ENCODE data around the gene RNLS.

RNLS gene

GRCh38 chr10:88423732-88424131 lies 159.4 kb downstream of the RNLS start:
- DNase-seq, result no peak

- DNase-seq, result no peak
Observed at GRCh38 chr10:88421590-88421989, 161.5 kb downstream of the RNLS start.

GRCh38 chr10:88418871-88419270 lies 164.2 kb downstream of the RNLS start:
- DNase-seq, result no peak

GRCh38 chr10:88417387-88418030 lies 165.6 kb downstream of the RNLS start:
- no peak for DNase-seq

GRCh38 chr10:88416801-88417200 lies 166.3 kb downstream of the RNLS start:
- no peak for DNase-seq

- no peak for DNase-seq
Observed at GRCh38 chr10:88415533-88416130, 167.5 kb downstream of the RNLS start.

GRCh38 chr10:88413412-88413811 lies 169.7 kb downstream of the RNLS start:
- DNase-seq, result no peak

GRCh38 chr10:88411772-88412349 lies 171.3 kb downstream of the RNLS start:
- DNase-seq, result no peak

- DNase-seq, result no peak
Observed at GRCh38 chr10:88409824-88410223, 173.3 kb downstream of the RNLS start.

GRCh38 chr10:88409236-88409635 lies 173.9 kb downstream of the RNLS start:
- no peak for DNase-seq

- DNase-seq, result no peak
Observed at GRCh38 chr10:88408096-88408495, 175.0 kb downstream of the RNLS start.

GRCh38 chr10:88404133-88404532 lies 179.0 kb downstream of the RNLS start:
- no peak for DNase-seq

GRCh38 chr10:88401671-88402347 lies 181.3 kb downstream of the RNLS start:
- no peak for DNase-seq

- no peak for DNase-seq
Observed at GRCh38 chr10:88399240-88399639, 183.9 kb downstream of the RNLS start.

GRCh38 chr10:88395677-88396076 lies 187.4 kb downstream of the RNLS start:
- DNase-seq, result no peak

- DNase-seq, result no peak
Observed at GRCh38 chr10:88392222-88392621, 190.9 kb downstream of the RNLS start.

GRCh38 chr10:88390041-88390440 lies 193.1 kb downstream of the RNLS start:
- no peak for DNase-seq

- no peak for DNase-seq
Observed at GRCh38 chr10:88389456-88389855, 193.7 kb downstream of the RNLS start.

GRCh38 chr10:88388324-88388723 lies 194.8 kb downstream of the RNLS start:
- DNase-seq, result no peak

- DNase-seq, result no peak
Observed at GRCh38 chr10:88386821-88387773, 196.0 kb downstream of the RNLS start.

- no peak for DNase-seq
Observed at GRCh38 chr10:88386204-88386788, 196.8 kb downstream of the RNLS start.

- DNase-seq, result no peak
Observed at GRCh38 chr10:88385601-88386203, 197.4 kb downstream of the RNLS start.

All from DMS79 treated with DMSO at 0.1 percent for 48 hours (cell line).